Muscle of leg (tissue), 11 donors: ENCODE data around the gene BUB3. TPM values are rescaled to one million over a fixed set of nuclear protein-coding genes. Genes with fewer than 3 reads are reported as not detected.

ENCODE experiments used
- DNase-seq: peaks from one replicate; pipeline ENCODE4 v3.0.0; 2013
- H3K27ac ChIP-seq: one replicate; pipeline ENCODE4 v1.5.1; 2013; ENCODE audit warnings: mild to moderate bottlenecking, low read length, control low read depth
- H3K27me3 ChIP-seq: one replicate; pipeline ENCODE4 v1.6.1; 2013; ENCODE audit warnings: low read length; ENCODE audit not compliant: control insufficient read depth, insufficient read depth
- H3K36me3 ChIP-seq: one replicate; pipeline ENCODE4 v1.6.1; 2013; ENCODE audit warnings: low read length; ENCODE audit not compliant: control insufficient read depth, insufficient read depth
- H3K4me1 ChIP-seq: one replicate; pipeline ENCODE4 v1.6.1; 2013; ENCODE audit warnings: low read length; ENCODE audit not compliant: control insufficient read depth, insufficient read depth
- H3K4me3 ChIP-seq: one replicate; pipeline ENCODE4 v1.5.1; 2013; ENCODE audit warnings: low read length, control low read depth
- H3K9me3 ChIP-seq: replicated peaks from 2 replicates; pipeline ENCODE4 v1.6.1; 2013; ENCODE audit warnings: low read depth, low read length; ENCODE audit not compliant: control insufficient read depth
- WGBS: methylation state at CpG from one replicate; pipeline ENCODE4 v1.1.5; 2013; ENCODE audit warnings: missing lambda C conversion rate; ENCODE audit not compliant: insufficient coverage; 5-methylcytosine and 5-hydroxymethylcytosine counted together
- polyA plus RNA-seq, 8 donors: library from polyadenylated mRNA; unstranded; fragments of 120-200 nt; gene quantifications; one replicate each; pipeline versions ENCODE4 v1.2.1 to v1.2.3, GENCODE V29; 2013; ENCODE audit warnings: inconsistent platforms in 1 of 8, low replicate concordance in 1 of 8; ENCODE audit not compliant: insufficient read length in 8 of 8, insufficient read depth in 1 of 8
- total RNA-seq: library from RNA; stranded (reverse); fragments of 120-200 nt; gene quantifications from one replicate; pipeline ENCODE4 v1.2.4, GENCODE V29; 2013

The BUB3 gene
- total and polyA plus RNA-seq, 9 donors, result 55.0 to 70.7 (median 59.7) TPM

DNA sequence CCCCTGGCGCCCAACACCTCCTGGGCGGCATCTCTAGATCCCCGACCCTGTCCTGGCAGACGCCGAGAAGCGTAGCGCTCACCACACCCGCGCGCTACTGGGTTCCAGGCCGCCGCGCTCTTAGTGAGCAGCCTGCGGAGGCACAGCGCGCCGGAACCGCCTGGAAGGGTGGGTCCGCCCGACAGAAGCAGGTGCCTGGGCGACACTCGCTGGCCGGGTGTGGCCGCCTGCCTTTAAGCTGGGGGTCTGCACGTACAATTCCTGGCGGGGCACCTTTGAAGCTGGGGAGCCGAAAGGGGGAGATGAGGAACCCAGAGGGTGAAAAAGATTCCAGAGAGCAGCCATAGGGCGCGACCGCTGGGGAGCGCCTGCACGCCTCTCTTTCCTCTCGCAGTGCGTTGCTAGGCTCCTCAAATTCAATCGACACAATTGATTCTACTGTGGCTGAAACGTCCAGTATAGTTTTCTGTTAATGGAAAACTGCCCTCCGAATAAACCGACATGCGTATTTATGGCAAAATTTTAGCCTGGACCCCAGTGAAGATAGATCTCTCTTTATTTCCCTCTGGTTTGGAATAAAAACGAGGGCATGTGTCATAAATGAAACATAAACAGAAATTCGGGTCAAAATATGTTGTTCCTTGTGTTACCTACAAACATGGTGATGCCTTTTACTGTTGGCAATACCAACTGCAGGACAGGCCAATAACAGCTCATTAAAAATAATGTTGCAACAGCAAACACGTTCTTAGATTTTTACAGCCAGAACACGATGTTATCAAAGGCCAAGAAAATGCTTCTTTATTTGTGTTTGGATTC lies 13.8 kb upstream of the BUB3 start:
- H3K27ac ChIP-seq, result no peak overlapping the region
- H3K36me3 ChIP-seq, result no peaks in the 10 kb centered on the region
- DNase-seq, result no peak
- H3K9me3 ChIP-seq, result no peaks in the 10 kb centered on the region
- no peak overlapping the region for H3K4me3 ChIP-seq
- 3% methylated on average over 25 of the region's 43 CpGs for WGBS
- peaks cover 27% of the 10 kb centered on the region for H3K4me1 ChIP-seq
- H3K27me3 ChIP-seq, result peaks cover 97% of the 10 kb centered on the region

DNA sequence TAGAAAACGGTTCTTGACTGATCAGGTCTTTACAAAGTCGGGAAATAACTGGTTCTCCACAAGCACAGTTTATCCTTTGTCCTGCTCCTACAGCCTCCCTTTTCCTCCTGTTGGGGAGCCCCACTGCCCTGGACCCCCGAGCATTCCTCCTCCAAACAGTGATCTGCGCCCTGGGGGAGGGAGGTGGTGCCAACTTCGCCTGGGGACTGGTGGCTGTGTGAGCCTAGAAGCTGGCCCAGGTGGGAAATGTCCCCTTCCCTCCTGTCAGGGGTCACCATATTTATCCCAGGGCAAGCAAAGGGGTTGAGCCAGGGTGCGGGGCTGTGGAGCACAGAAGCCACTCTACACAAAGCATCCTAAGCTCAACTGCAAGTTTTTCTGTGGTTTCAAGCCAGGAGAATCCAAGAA lies 13.2 kb upstream of the BUB3 start:
- no CpG with 5 or more reads among the region's 6 CpGs for WGBS

DNA sequence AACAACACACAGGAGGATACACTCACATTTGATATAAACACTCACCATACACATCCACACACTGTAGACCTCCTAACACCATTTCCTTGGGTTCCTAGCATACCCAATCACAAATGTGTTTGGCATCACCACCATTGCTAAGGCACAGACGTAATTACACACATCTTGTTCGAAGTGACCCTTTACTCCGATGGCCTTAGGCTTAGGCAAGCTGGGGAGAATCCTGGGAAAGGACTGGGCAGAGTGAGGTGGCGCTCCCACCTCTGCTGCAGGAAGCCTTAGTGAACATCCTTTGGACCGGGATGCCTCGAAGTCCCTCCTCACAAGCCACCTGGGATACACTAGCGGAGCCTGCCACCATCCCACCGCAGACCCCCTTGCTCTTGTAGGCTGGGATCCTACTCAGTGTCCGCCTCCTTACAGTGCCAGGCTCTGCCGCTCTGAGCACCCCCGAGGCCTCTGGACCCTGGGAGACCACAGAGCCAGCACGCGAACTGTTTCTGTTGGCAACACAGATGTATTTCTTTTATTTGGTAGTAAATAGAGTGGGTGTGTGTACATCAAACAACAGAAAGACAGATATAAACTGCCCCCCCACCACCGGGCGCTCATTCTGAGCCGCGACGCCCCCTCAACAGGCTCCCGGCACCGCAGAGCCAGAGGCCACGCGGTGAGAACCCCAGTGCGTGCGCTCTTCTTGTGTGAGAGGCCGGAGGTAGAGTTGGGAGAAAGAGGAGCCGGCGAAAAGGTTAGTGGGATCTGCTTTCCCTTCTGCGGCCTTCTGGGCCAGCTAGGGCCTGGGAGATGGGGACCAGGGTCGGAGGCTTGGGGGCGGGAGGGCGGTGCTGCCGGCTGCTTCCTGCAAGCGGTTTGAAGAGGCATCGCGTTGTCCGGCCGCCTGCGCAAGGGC lies 12.2 kb upstream of the BUB3 start:
- DNase-seq, result no peak
- H3K9me3 ChIP-seq, result no peaks in the 10 kb centered on the region
- H3K4me1 ChIP-seq, result peaks cover 16% of the 10 kb centered on the region
- H3K36me3 ChIP-seq, result no peaks in the 10 kb centered on the region
- H3K27ac ChIP-seq, result no peak overlapping the region
- 5% methylated on average over 17 of the region's 38 CpGs for WGBS
- H3K27me3 ChIP-seq, result peaks cover 98% of the 10 kb centered on the region
- no peak overlapping the region for H3K4me3 ChIP-seq

More for the DNA sequence above, 13.2 kb upstream of the BUB3 start:
- Histone ChIP-seq H3K4me3 (no peak overlapping the region), H3K9me3 (no peaks in the 10 kb centered on the region), H3K36me3 (no peaks in the 10 kb centered on the region), H3K4me1 (peaks cover 25% of the 10 kb centered on the region), H3K27ac (no peak overlapping the region), H3K27me3 (peaks cover 97% of the 10 kb centered on the region)
- DNase-seq, result no peak

DNA sequence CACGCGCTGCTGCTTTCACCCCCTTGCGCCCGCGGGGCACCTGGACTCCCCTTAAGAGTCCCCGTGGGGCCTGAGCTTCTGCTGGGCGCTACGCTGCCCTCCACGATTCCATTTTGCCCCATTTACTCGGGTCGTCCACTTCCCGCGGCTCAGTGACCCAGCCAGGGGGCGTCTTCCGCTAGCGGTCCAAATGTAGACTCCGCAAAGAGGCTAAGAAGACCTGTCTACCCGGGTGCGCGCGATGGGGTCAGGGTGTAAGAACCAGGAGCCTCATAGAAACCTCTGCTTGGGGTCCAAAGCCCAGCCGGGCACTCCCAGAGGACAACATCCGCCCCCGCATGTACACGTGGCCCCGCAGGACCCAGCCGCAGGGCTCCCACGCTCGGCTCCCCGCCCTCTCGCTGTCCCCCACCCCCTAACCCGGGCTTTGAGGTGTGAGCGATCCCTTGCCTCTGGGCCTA lies 11.5 kb upstream of the BUB3 start:
- H3K4me3 ChIP-seq, result no peak overlapping the region
- no peaks in the 10 kb centered on the region for H3K36me3 ChIP-seq
- H3K4me1 ChIP-seq, result peaks cover 15% of the 10 kb centered on the region
- no peak overlapping the region for H3K27ac ChIP-seq
- under 1% methylated on average over 23 of the region's 33 CpGs for WGBS
- H3K27me3 ChIP-seq, result peaks cover 98% of the 10 kb centered on the region
- DNase-seq, result no peak
- H3K9me3 ChIP-seq, result no peaks in the 10 kb centered on the region

DNA sequence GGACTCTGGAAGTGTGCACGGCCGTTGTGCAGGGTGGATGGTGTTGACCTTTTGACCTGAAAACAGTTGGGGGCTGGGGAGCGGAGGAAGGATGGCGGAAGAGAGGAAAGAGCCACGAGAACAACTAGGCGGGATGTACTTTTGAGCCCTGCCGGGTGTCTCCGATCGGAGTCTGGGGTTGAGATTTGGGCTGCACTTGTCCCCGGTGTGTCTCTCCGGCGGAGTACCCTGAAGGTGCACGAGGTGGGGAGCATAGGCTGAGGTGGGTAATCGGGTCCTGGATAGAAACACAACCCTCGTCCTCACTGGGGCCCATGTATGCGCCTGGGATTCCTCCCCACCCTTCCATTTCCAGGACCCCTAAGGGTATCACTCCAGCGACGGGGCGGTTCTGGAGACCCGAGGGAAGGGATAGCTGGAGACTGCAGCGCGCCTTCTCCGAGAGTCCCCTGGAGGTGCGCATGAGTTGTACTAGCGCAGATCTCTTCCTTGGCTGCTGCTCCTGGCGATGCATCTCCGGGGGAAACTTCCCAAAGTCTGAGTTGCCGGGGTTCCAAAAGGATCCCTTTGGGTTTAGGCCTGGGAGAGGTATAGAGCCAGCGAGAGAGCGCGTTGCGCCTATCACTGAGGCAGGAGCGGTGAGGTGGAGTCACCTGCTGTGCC lies 10.9 kb upstream of the BUB3 start:
- Histone ChIP-seq H3K9me3 (no peaks in the 10 kb centered on the region), H3K27me3 (peaks cover 98% of the 10 kb centered on the region), H3K36me3 (no peaks in the 10 kb centered on the region), H3K27ac (no peak overlapping the region), H3K4me1 (peaks cover 18% of the 10 kb centered on the region), H3K4me3 (no peak overlapping the region)
- WGBS, result 1% methylated on average over 24 of the region's 33 CpGs
- no peak for DNase-seq

DNA sequence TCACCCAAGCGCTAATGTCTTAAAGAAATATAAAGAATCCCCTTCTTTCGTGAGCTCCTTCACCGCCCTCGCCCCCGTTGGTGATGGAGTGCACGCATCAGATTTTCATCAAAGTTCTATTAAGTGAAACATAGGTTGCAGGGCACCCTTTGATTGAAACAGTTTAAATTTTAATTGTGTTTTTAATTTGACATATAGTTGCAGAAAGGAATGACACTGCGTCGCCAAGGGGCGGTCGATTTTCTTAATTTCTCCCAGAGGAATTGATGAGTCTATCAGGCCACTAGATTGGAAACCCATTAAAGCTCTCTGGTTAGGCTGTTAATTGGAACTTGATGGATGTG lies 10.4 kb upstream of the BUB3 start:
- no peak overlapping the region for H3K4me3 ChIP-seq
- H3K36me3 ChIP-seq, result no peaks in the 10 kb centered on the region
- H3K9me3 ChIP-seq, result no peaks in the 10 kb centered on the region
- DNase-seq, result no peak
- H3K4me1 ChIP-seq, result peaks cover 20% of the 10 kb centered on the region
- peaks cover 98% of the 10 kb centered on the region for H3K27me3 ChIP-seq
- 0% methylated on average over 5 of the region's 10 CpGs for WGBS
- H3K27ac ChIP-seq, result no peak overlapping the region

DNA sequence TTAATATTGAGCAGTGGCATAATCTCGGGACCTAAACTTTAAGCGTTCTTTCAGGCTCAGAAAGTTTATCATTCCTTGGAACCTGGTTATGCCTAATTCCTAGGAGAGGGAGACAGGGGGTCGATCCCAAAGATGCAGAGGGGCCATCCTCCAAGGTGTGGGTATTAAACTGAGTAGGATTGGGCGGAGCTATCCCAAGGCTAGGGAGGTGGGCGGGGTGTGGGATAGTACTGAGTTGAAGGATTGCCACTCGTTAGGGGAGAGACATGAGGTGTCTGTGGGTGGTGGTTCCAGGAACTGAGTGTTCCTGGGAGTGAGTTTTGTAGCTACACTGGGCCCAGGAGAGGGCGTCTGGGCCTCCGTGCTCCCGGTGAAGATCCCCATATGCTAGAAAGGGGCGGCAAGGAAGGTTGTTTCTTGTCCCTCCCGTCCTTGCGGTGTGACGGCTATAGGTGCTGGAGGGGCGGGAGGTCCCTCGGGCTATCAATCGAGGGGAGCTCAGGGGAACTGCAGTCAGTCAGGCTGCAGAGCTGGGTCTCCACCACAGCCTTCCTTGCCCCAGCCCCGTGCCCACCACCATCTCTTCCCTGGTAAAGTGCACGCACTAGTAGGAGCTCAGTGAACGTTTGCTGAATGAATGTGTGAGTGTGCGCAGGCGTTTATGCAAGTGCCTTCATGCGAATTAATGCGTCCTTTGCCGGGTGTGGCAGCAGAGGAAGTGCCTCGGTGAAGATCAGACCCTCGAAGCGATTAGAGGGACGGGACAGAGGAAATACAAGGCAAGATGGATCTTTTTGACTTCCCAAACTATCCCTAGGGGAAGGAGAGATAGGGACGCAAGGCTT lies 9.3 kb upstream of the BUB3 start:
- WGBS, result 1% methylated on average over 19 of the region's 29 CpGs
- no peak for DNase-seq
- peaks cover 20% of the 10 kb centered on the region for H3K4me1 ChIP-seq
- H3K9me3 ChIP-seq, result no peaks in the 10 kb centered on the region
- peaks cover 98% of the 10 kb centered on the region for H3K27me3 ChIP-seq
- H3K4me3 ChIP-seq, result no peak overlapping the region
- no peaks in the 10 kb centered on the region for H3K36me3 ChIP-seq
- H3K27ac ChIP-seq, result no peak overlapping the region

DNA sequence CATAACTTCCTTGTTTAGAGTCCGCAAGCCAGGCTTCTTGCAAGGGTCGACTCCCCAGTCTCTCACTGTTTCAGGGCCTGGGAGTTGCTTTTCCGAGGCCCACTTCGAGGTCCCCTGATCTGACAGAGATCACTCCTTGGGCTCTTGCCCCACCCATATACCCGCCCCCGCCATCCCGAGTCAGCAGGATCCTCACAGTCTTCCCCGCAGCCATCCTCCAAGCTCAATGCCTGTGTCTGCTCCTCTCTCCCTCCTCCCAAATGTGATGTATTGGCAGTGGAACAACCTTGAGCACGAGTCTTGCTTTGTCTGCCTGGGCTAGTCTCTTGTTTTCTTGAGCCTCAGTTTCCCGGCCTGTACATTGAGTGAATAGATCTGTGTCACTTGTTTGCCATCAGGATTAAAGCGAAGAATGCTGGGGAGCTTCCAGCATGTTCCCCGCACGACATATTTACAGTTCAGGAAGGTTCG lies 8.6 kb upstream of the BUB3 start:
- 1% methylated on average over 11 of the region's 14 CpGs for WGBS
- no peak for DNase-seq

DNA sequence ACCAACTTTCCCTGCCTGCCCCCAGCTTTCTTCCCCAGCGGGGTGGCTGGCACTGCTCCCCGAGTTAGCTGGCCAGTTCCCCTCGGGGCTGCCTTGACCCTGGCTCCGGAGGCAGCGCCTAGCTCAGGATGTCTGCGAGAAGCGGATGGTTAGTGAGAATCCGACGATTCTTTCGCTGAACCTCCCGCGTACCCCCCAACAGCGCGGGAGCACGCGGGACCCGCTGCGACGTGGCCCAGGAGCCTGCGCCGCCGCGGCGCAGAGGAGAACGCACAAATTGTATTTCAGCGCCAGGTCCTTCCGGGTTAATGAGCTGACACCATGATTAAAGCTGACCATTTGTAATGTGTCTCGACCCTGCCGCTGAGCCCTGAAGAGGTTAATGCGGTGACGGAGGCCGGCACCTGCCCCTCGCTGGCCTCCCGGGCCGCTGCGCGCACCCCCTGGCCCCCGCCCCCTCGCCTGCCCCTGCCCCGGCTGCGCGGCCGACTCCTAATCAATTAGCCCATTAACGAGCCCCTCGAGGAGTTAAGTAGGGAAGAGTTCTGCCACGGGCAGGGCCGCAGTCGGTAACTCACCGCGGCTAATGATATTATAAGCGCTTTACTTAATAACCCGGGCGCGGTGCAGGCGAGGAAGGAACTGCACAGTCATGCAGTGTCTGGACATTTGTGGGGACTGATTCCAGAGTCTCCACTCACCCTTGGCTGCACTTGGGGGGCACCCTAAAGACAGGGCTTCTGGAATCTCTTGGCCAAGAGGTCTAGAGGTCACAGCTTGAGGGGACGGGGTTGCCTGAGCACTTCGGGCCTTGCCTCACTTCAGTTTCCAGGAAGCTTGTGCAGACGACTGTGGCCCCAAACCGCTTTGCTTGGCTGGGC lies 7.9 kb upstream of the BUB3 start:
- peaks cover 31% of the 10 kb centered on the region for H3K4me1 ChIP-seq
- no peak overlapping the region for H3K27ac ChIP-seq
- no peaks in the 10 kb centered on the region for H3K9me3 ChIP-seq
- H3K4me3 ChIP-seq, result no peak overlapping the region
- no peak for DNase-seq
- H3K36me3 ChIP-seq, result no peaks in the 10 kb centered on the region
- whole genome bisulfite sequencing, result under 1% methylated on average over 43 of the region's 59 CpGs
- H3K27me3 ChIP-seq, result peaks cover 100% of the 10 kb centered on the region

More for the DNA sequence above, 8.6 kb upstream of the BUB3 start:
- no peak overlapping the region for H3K4me3 ChIP-seq
- peaks cover 24% of the 10 kb centered on the region for H3K4me1 ChIP-seq
- peaks cover 99% of the 10 kb centered on the region for H3K27me3 ChIP-seq
- H3K9me3 ChIP-seq, result no peaks in the 10 kb centered on the region
- H3K27ac ChIP-seq, result no peak overlapping the region
- no peaks in the 10 kb centered on the region for H3K36me3 ChIP-seq
